Measurements from ENCODE around the gene SPATS1. TPM values are rescaled to one million over a fixed set of nuclear protein-coding genes. Genes with fewer than 3 reads are reported as not detected.

Gene SPATS1
- total RNA-seq, 4 donors from 2014 or later = not detected

- TF ChIP-seq POLR2A (IDR thresholded peaks at IDR 0.05) = no peak
- no peak for TF ChIP-seq CTCF (IDR thresholded peaks at IDR 0.05)
- no peak for TF ChIP-seq EP300 (IDR thresholded peaks at IDR 0.05)
- no peak for DNase-seq (ENCODE audit: low spot score in 2 of 2)
- H3K27ac ChIP-seq = no peak overlapping the region
- peaks cover 0 to 5% (median 0%) of the 10 kb centered on the region in 4 donors for H3K4me1 ChIP-seq
- no peak overlapping the region for H3K4me3 ChIP-seq
- H3K36me3 ChIP-seq = no peaks in the 10 kb centered on the region
- no peaks in the 10 kb centered on the region for H3K9me3 ChIP-seq
- no peaks in the 10 kb centered on the region for H3K27me3 ChIP-seq
- 85 to 93% methylated on average over 3 of the region's 3 CpGs for WGBS, 2 donors
Measured at GRCh38 chr6:44366781-44367180, 24.3 kb downstream of the SPATS1 start.

- no peaks in the 10 kb centered on the region for H3K36me3 ChIP-seq
- H3K9me3 ChIP-seq = no peaks in the 10 kb centered on the region
- H3K4me3 ChIP-seq = no peak overlapping the region
- no peaks in the 10 kb centered on the region for H3K27me3 ChIP-seq
- DNase-seq (ENCODE audit: low spot score in 2 of 2) = no peak
- H3K27ac ChIP-seq = no peak overlapping the region
- H3K4me1 ChIP-seq = no peaks in the 10 kb centered on the region
- 45 to 55% methylated on average over 2 of the region's 2 CpGs for WGBS, 2 donors
- TF ChIP-seq CTCF (IDR thresholded peaks at IDR 0.05) (no peak), EP300 (IDR thresholded peaks at IDR 0.05) (no peak), POLR2A (IDR thresholded peaks at IDR 0.05) (no peak)
Measured at GRCh38 chr6:44367681-44368080, 25.2 kb downstream of the SPATS1 start.

GRCh38 chr6:44373051-44373450, 30.6 kb downstream of the SPATS1 start:
- H3K9me3 ChIP-seq = no peaks in the 10 kb centered on the region
- H3K36me3 ChIP-seq = no peaks in the 10 kb centered on the region
- no peak overlapping the region for H3K4me3 ChIP-seq
- H3K27ac ChIP-seq = no peak overlapping the region
- no peaks in the 10 kb centered on the region for H3K4me1 ChIP-seq
- WGBS, 2 donors = 50 to 55% methylated on average over 3 of the region's 3 CpGs
- no peaks in the 10 kb centered on the region for H3K27me3 ChIP-seq
- no peak for DNase-seq (ENCODE audit: low spot score in 2 of 2)
- TF ChIP-seq EP300 (IDR thresholded peaks at IDR 0.05) = no peak
- no peak for TF ChIP-seq POLR2A (IDR thresholded peaks at IDR 0.05)
- TF ChIP-seq CTCF (IDR thresholded peaks at IDR 0.05) = no peak

DNA sequence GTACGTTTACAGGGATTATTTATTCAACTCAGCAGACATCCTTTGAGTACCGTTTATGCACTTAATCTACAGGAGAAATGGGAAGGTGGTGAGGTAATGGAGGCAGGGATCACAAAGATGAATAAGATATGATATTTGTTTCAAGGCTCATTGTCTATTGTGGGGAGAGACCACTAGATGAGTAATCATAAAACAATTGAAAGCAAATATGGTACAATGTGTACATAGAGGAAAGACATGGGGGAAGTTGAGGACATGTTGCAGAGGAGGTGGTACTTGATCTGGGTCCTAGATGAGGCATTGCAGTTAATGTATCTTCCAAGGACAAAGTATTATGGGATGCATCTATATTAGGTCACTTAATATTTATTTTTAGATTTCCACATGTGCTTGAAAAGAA, 31.3 kb downstream of the SPATS1 start:
- TF ChIP-seq CTCF (IDR thresholded peaks at IDR 0.05) = no peak
- TF ChIP-seq EP300 (IDR thresholded peaks at IDR 0.05) = no peak
- no peak for TF ChIP-seq POLR2A (IDR thresholded peaks at IDR 0.05)
- 50 to 58% methylated on average over 2 of the region's 2 CpGs for WGBS, 2 donors
- Histone ChIP-seq H3K4me3 (no peak overlapping the region), H3K9me3 (no peaks in the 10 kb centered on the region), H3K4me1 (no peaks in the 10 kb centered on the region), H3K27me3 (no peaks in the 10 kb centered on the region), H3K27ac (no peak overlapping the region), H3K36me3 (no peaks in the 10 kb centered on the region)
- DNase-seq (ENCODE audit: low spot score in 2 of 2) = no peak

DNA sequence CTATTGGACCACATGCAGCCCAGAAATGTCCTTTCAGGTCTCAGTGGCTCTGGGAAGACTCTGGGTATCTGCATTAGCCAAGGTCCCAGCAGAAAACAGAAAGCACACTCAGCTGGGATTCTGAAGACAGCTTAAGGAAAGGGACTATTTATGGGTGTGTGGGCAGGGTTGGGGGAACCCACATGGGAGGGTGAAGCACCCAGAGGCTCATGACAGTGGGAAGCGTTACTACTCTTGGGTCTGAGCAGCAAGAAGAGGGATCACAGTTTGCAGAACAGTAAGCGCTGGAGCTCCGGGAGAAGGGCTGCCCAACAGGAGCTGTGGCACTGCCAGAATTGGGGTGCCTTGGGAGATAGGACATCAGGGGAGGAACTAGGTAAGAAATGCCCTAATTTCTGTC, 32.6 kb downstream of the SPATS1 start:
- no peak for DNase-seq (ENCODE audit: low spot score in 2 of 2)
- WGBS, 2 donors = 79 to 90% methylated on average over 3 of the region's 3 CpGs
- H3K4me3 ChIP-seq = no peak overlapping the region

More for the DNA sequence above, 32.6 kb downstream of the SPATS1 start:
- Histone ChIP-seq H3K36me3 (no peaks in the 10 kb centered on the region), H3K9me3 (no peaks in the 10 kb centered on the region), H3K27me3 (no peaks in the 10 kb centered on the region), H3K27ac (no peak overlapping the region), H3K4me1 (no peaks in the 10 kb centered on the region)
- TF ChIP-seq EP300 (IDR thresholded peaks at IDR 0.05) (no peak), CTCF (IDR thresholded peaks at IDR 0.05) (no peak), POLR2A (IDR thresholded peaks at IDR 0.05) (no peak)

Data from tibial nerve (tissue), 4 donors.